Stimulated activated CD8-positive, alpha-beta memory T cell treated with anti-CD3 and anti-CD28 coated beads, Interleukin-15, amount 100 ng/mL, for 48 hours (primary cell): ENCODE data around the gene NPC1L1.

Experiments
- DNase-seq, 2 donors: peaks; one replicate each; pipeline ENCODE4 v3.0.0-alpha.2; 2020; ENCODE audit warnings: low read depth in 2 of 2

The NPC1L1 gene

GRCh38 chr7:44536090-44536489 lies 5.0 kb downstream of the NPC1L1 start:
- DNase-seq, result no peak

GRCh38 chr7:44535348-44536064 lies 5.6 kb downstream of the NPC1L1 start:
- DNase-seq, result no peak

GRCh38 chr7:44534501-44534900 lies 6.6 kb downstream of the NPC1L1 start:
- peak; percentile 28 to 36 for DNase-seq

- DNase-seq, result no peak
Measured at GRCh38 chr7:44534087-44534486, 7.0 kb downstream of the NPC1L1 start.

GRCh38 chr7:44533301-44534055 lies 7.7 kb downstream of the NPC1L1 start:
- no peak for DNase-seq

- DNase-seq, result no peak
Measured at GRCh38 chr7:44531421-44532380, 9.4 kb downstream of the NPC1L1 start.

GRCh38 chr7:44530990-44531389 lies 10.1 kb downstream of the NPC1L1 start:
- no peak for DNase-seq

- no peak for DNase-seq
Measured at GRCh38 chr7:44524811-44525388, 16.2 kb downstream of the NPC1L1 start.

- DNase-seq, result no peak
Measured at GRCh38 chr7:44522315-44522714, 18.8 kb downstream of the NPC1L1 start.

- no peak for DNase-seq
Measured at GRCh38 chr7:44521347-44522095, 19.6 kb downstream of the NPC1L1 start.

- no peak for DNase-seq
Measured at GRCh38 chr7:44520574-44520973, 20.6 kb downstream of the NPC1L1 start.

GRCh38 chr7:44519546-44519945 lies 21.6 kb downstream of the NPC1L1 start:
- DNase-seq, result no peak

GRCh38 chr7:44518761-44519160 lies 22.4 kb downstream of the NPC1L1 start:
- DNase-seq, result no peak

GRCh38 chr7:44517175-44517574 lies 24.0 kb downstream of the NPC1L1 start:
- DNase-seq, result no peak

- DNase-seq, result no peak
Measured at GRCh38 chr7:44515590-44516268, 25.4 kb downstream of the NPC1L1 start.

- no peak for DNase-seq
Measured at GRCh38 chr7:44512736-44513135, 28.4 kb downstream of the NPC1L1 start.

- no peak for DNase-seq
Measured at GRCh38 chr7:44511863-44512468, 29.2 kb downstream of the NPC1L1 start.

- DNase-seq, result no peak
Measured at GRCh38 chr7:44511236-44511635, 29.9 kb downstream of the NPC1L1 start.

- DNase-seq, result no peak
Measured at GRCh38 chr7:44508328-44509030, 32.7 kb downstream of the NPC1L1 start.
